GM12878 (cell line): ENCODE results near the gene STEAP1B. TPM values are rescaled to one million over a fixed set of nuclear protein-coding genes. Genes with fewer than 3 reads are reported as not detected.

Source experiments
- ATAC-seq: fragments of 200-7000 bp; cut with Tn5 transposase; 3 replicates; pipeline ENCODE4 v1.9.1; 2020; ENCODE audit warnings: mild to moderate bottlenecking, moderate library complexity
- BruUV-seq: library from RNA; stranded (reverse); fragments of 400-500 nt; replicated peaks from 2 replicates; lab custom pipeline; 2021; lab: Mats Ljungman, UMichigan
- CTCF ChIA-PET: fragments of 300-600 bp; sonication (Branson Sonifier 250); formaldehyde crosslinking; extraction: SDS; loops from one replicate; lab custom pipeline; 2021; ENCODE audit warnings: inconsistent platforms; lab: Yijun Ruan, JAX
- POLR2A ChIA-PET: fragments of 350-600 bp; formaldehyde crosslinking; extraction: SDS; loops from one replicate; lab custom pipeline; 2021; ENCODE audit warnings: inconsistent platforms; lab: Charles Lee
- RAD21 ChIA-PET: fragments of 300-600 bp; sonication (Branson Sonifier 250); formaldehyde crosslinking; loops from one replicate; lab custom pipeline; 2023; ENCODE audit warnings: antibody characterized with exemption; ENCODE audit not compliant: unreplicated experiment; lab: Charles Lee
- SMC1A ChIA-PET: fragments of 300-600 bp; sonication (Branson Sonifier 250); formaldehyde crosslinking; loops from one replicate; lab custom pipeline; 2023; ENCODE audit not compliant: unreplicated experiment, uncharacterized antibody; lab: Charles Lee
- DNase-seq: peaks from one replicate; pipeline ENCODE4 v3.0.0-alpha.2; 2011; ENCODE audit warnings: low read depth, low spot score
- FAIRE-seq: peaks from 3 replicates; lab custom pipeline; 2011; peaks lifted over from hg19 to GRCh38; lab: Jason Lieb, UNC
- H2AFZ ChIP-seq: 2 replicates; pipeline ENCODE4 v1.6.0; 2011; ENCODE audit warnings: low read depth, low read length, control low read depth; ENCODE audit not compliant: control insufficient read depth
- H3K27ac ChIP-seq: 2 replicates; pipeline ENCODE4 v1.5.1; 2011; ENCODE audit warnings: control low read depth; ENCODE audit not compliant: control insufficient read depth, insufficient read depth
- H3K27me3 ChIP-seq, 2 experiments: replicated peaks in 1 of 2; 2 replicates each; pipeline versions ENCODE4 v1.6.0 to v1.6.1; 2011; ENCODE audit warnings: low read length in 1 of 2; ENCODE audit not compliant: control insufficient read depth in 2 of 2, insufficient read depth in 2 of 2
- H3K36me3 ChIP-seq, 2 experiments: 2 replicates each; pipeline ENCODE4 v1.5.1; 2011; ENCODE audit warnings: low read length in 1 of 2; ENCODE audit not compliant: control insufficient read depth in 2 of 2, insufficient read depth in 2 of 2
- H3K4me1 ChIP-seq: 2 replicates; pipeline ENCODE4 v1.6.1; 2011; ENCODE audit warnings: mild to moderate bottlenecking, low read length, moderate library complexity, mixed read lengths; ENCODE audit not compliant: control insufficient read depth, insufficient read depth
- H3K4me2 ChIP-seq: 2 replicates; pipeline ENCODE4 v1.6.0; 2011; ENCODE audit warnings: control low read depth; ENCODE audit not compliant: control insufficient read depth, insufficient read depth
- H3K4me3 ChIP-seq: fragments of 200-600 bp; sonication (generic); 2 replicates; pipeline ENCODE4 v1.5.1; 2016
- H3K79me2 ChIP-seq: 2 replicates; pipeline ENCODE4 v1.6.0; 2011; ENCODE audit warnings: low read length; ENCODE audit not compliant: control insufficient read depth, insufficient read depth
- H3K9ac ChIP-seq: 2 replicates; pipeline ENCODE4 v1.8.0; 2011; ENCODE audit warnings: low read length, control low read depth, mixed read lengths; ENCODE audit not compliant: control insufficient read depth, insufficient read depth
- H3K9me3 ChIP-seq: replicated peaks from 3 replicates; pipeline ENCODE4 v1.5.1; 2011; ENCODE audit warnings: mild to moderate bottlenecking, low read length; ENCODE audit not compliant: control insufficient read depth, insufficient read depth
- H4K20me1 ChIP-seq: 2 replicates; pipeline ENCODE4 v1.6.0; 2011; ENCODE audit not compliant: control insufficient read depth, insufficient read depth
- IKZF2 ChIP-seq, 2 experiments: fragments of 450-650 bp; IDR thresholded peaks; 2 replicates each; pipeline ENCODE4 v1.6.1; 2017; ENCODE audit warnings: mild to moderate bottlenecking in 2 of 2, moderate library complexity in 2 of 2
- RAD51 ChIP-seq: fragments of 450-650 bp; IDR thresholded peaks from 2 replicates; pipeline ENCODE4 v1.6.1; 2016; ENCODE audit warnings: moderate library complexity, mild to moderate bottlenecking, inconsistent platforms
- ZBED1 ChIP-seq: IDR thresholded peaks from 2 replicates; pipeline ENCODE4 v1.6.1; 2016; ENCODE audit warnings: borderline replicate concordance
- ZNF24 ChIP-seq: fragments of 450-650 bp; IDR thresholded peaks from 2 replicates; pipeline ENCODE4 v1.6.1; 2017; ENCODE audit warnings: antibody characterized with exemption, mild to moderate bottlenecking
- ZNF622 ChIP-seq: fragments of 450-650 bp; IDR thresholded peaks from 2 replicates; pipeline ENCODE4 v1.6.1; 2017; ENCODE audit warnings: mild to moderate bottlenecking, inconsistent platforms
- WGBS: methylation state at CpG from one replicate; pipeline ENCODE4 v1.1.6; 2016; ENCODE audit warnings: low lambda C conversion rate; ENCODE audit not compliant: insufficient replicate concordance, insufficient coverage; ENCODE audit errors: missing lambda C conversion rate; 5-methylcytosine and 5-hydroxymethylcytosine counted together
- in situ Hi-C: fragments of 300-500 bp; cut with MboI; formaldehyde crosslinking; loops from 9 replicates; pipeline ENCODE4 v1.14.3; 2018; ENCODE audit warnings: mixed read lengths
- intact Hi-C: fragments of 100-400 bp; cut with micrococcal nuclease; formaldehyde crosslinking; loops from one replicate; pipeline ENCODE4 v1.14.2; 2022; ENCODE audit not compliant: unreplicated experiment
- polyA plus RNA-seq, 11 experiments: library from polyadenylated mRNA; depleted of rRNA in 4 of 11; unstranded in 6 of 11; stranded (reverse) in 5 of 11; fragments of >200 nt; fragmentation: Nextera tagmentation in 4 of 11; fragmentation: Illumina TruSeq in 1 of 11; extraction: Ambion mirVana in 4 of 11; extraction: Trizol in 1 of 11; gene quantifications; 1 replicate in 1 of 11; 2 replicates in 10 of 11; pipeline versions ENCODE4 v1.2.1 to v1.2.3, GENCODE V29; 2011 to 2016; ENCODE audit warnings: inconsistent platforms in 2 of 11, missing spikeins in 2 of 11, low read depth in 1 of 11
- total RNA-seq, 4 experiments: library from RNA; depleted of rRNA in 3 of 4; stranded (reverse); fragments of >200 nt in 3 of 4; fragmentation: Illumina TruSeq in 1 of 4; extraction: Trizol in 1 of 4; gene quantifications; 2 replicates each; pipeline versions ENCODE4 v1.2.1 to v1.2.3, GENCODE V29; 2013 to 2021
- TF ChIP-seq, protein P1 (sequence below): fragments of 450-650 bp; IDR thresholded peaks from 2 replicates; pipeline ENCODE4 v1.6.1; 2016; ENCODE audit warnings: mild to moderate bottlenecking

The STEAP1B gene
- total and polyA plus RNA-seq, 10 of the 15 experiments (the other 5 are each of a cell fraction or from before 2014, with no cell fraction given): 0.14 TPM; not detected in 9

DNA sequence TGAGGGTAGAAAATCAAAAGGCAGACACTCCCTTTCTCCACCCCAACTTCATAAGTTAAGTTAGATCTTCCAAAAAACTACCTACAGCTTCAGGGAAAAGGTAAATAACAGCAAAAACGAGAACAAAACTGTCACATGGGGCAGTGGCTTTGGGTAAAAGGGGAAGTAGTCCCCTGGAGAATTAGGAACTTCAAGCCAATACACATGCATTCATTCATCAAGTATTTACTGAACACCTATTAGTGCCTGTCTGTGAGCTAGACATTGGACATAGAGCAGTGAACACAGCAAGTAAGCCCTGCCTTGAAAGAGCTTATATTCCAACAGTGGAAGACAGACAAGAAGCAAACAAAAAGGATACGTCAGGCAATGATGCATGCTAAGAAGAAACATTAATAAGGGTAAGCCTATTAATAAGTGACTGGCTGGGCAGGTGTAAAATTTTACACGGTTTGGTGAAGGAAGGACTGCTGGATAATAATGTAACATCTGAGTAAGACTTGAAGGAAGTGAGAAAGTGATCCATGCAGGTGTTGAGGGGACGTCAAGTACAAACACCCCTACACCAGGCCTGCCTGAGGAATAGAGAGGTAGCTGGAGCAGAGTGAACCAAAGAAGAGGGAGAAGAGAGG, 73.4 kb downstream of the STEAP1B start:
- SMC1A ChIA-PET: interaction anchor here (3.4 to 4.1 kb wide), 2 partner anchors 9 to 13 kb away, joined by 12 to 24 read pairs; no protein-coding TSS in a partner anchor
- Histone ChIP-seq H3K27me3 (no peaks in the 10 kb centered on the region), H3K36me3 (no peaks in the 10 kb centered on the region), H3K4me1 (peaks cover 6% of the 10 kb centered on the region; the same call in 1 of the 2 replicates), H3K9me3 (no peaks in the 10 kb centered on the region), H3K9ac (no peak overlapping the region), H2AFZ (no peak overlapping the region), H3K4me3 (no peak overlapping the region), H3K79me2 (no peaks in the 10 kb centered on the region), H3K4me2 (0 out of 2 replicates have a peak overlapping the region, but pooled peaks have one; percentile 14), H4K20me1 (no peaks in the 10 kb centered on the region), H3K27ac (no peak overlapping the region)
- intact Hi-C loops: no loop called here
- TF ChIP-seq ZNF622: no peak
- TF ChIP-seq ZBED1: no peak
- TF ChIP-seq, protein P1, sequence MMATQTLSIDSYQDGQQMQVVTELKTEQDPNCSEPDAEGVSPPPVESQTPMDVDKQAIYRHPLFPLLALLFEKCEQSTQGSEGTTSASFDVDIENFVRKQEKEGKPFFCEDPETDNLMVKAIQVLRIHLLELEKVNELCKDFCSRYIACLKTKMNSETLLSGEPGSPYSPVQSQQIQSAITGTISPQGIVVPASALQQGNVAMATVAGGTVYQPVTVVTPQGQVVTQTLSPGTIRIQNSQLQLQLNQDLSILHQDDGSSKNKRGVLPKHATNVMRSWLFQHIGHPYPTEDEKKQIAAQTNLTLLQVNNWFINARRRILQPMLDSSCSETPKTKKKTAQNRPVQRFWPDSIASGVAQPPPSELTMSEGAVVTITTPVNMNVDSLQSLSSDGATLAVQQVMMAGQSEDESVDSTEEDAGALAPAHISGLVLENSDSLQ: no peak
- TF ChIP-seq RAD51: peak; percentile 27; the same call in 1 of the 2 replicates
- TF ChIP-seq IKZF2 (IDR thresholded peaks at IDR 0.05): peak in 1 of 2 experiments; percentile 33; a peak in 2 of 4 replicates
- TF ChIP-seq ZNF24: peak; percentile 88
- no peak for DNase-seq
- 12% methylated on average over 4 of the region's 4 CpGs for WGBS
- in situ Hi-C loops: no loop called here
- FAIRE-seq: peak; percentile 18
- RAD21 ChIA-PET: interaction anchor here (0.9 kb wide), 1 partner anchor 13 kb away, joined by 4 read pairs; no protein-coding TSS in a partner anchor
- POLR2A ChIA-PET: no interaction called here
- peak; percentile 64 for ATAC-seq
- CTCF ChIA-PET: interaction anchor here (1.7 kb wide), 1 partner anchor 13 kb away, joined by 5 read pairs; no protein-coding TSS in a partner anchor
- BruUV-seq: no TSS peak
